Endothelial cell of umbilical vein (primary cell): ENCODE measurements around the gene BMPR1B. TPM values are rescaled to one million over a fixed set of nuclear protein-coding genes. Genes with fewer than 3 reads are reported as not detected.

Experiments
- BruUV-seq: library from RNA; stranded (reverse); fragments of 400-500 nt; replicated peaks from 2 replicates; lab custom pipeline; 2021; lab: Mats Ljungman, UMichigan
- CTCF ChIA-PET: fragments of 300-600, 350-600 bp; sonication (Branson Sonifier 250); formaldehyde crosslinking; loops from one replicate; lab custom pipeline; 2021; ENCODE audit warnings: antibody characterized with exemption, inconsistent platforms; lab: Charles Lee
- POLR2A ChIA-PET: fragments of 300-600, 350-600 bp; sonication (Branson Sonifier 250); formaldehyde crosslinking; loops from one replicate; lab custom pipeline; 2021; ENCODE audit warnings: antibody characterized with exemption, inconsistent platforms; lab: Charles Lee
- DNase-seq: peaks from one replicate; pipeline ENCODE4 v3.0.0-alpha.2; 2011; ENCODE audit warnings: low read depth, low spot score
- FAIRE-seq: peaks from 2 replicates; lab custom pipeline; 2011; peaks lifted over from hg19 to GRCh38; lab: Jason Lieb, UNC
- H2AFZ ChIP-seq: 2 replicates; pipeline ENCODE4 v1.6.0; 2012; ENCODE audit warnings: low read depth, low read length, control low read depth, inconsistent platforms
- H3K27ac ChIP-seq: 2 replicates; pipeline ENCODE4 v1.5.1; 2011; ENCODE audit warnings: low read depth, mild to moderate bottlenecking, control low read depth, low read length, moderate library complexity; ENCODE audit not compliant: insufficient read depth
- H3K27me3 ChIP-seq, 2 experiments: 2 replicates each; pipeline versions ENCODE4 v1.6.0 to v1.6.1; 2011; ENCODE audit warnings: low read length in 2 of 2, mixed read lengths in 1 of 2; ENCODE audit not compliant: control insufficient read depth in 2 of 2, insufficient read depth in 2 of 2
- H3K36me3 ChIP-seq, 2 experiments: 2 replicates in 1 of 2; 3 replicates in 1 of 2; pipeline ENCODE4 v1.5.1; 2011; ENCODE audit warnings: low read length in 2 of 2, mild to moderate bottlenecking in 1 of 2, moderate library complexity in 1 of 2; ENCODE audit not compliant: control insufficient read depth in 2 of 2, insufficient read depth in 2 of 2; ENCODE audit errors: extremely low read depth in 1 of 2
- H3K4me1 ChIP-seq: 3 replicates; pipeline ENCODE4 v1.5.1; 2011; ENCODE audit warnings: mild to moderate bottlenecking, low read length; ENCODE audit not compliant: control insufficient read depth, insufficient read depth; ENCODE audit errors: extremely low read depth
- H3K4me2 ChIP-seq: 2 replicates; pipeline ENCODE4 v1.6.1; 2011; ENCODE audit warnings: low read length, control low read depth, mixed read lengths; ENCODE audit not compliant: insufficient read depth
- H3K4me3 ChIP-seq, 3 experiments: fragments of 200-600 bp in 1 of 3; sonication (generic), shearing (Covaris generic) in 1 of 3; replicated peaks in 1 of 3; 2 replicates each; pipeline ENCODE4 v1.5.1; 2011 to 2016; ENCODE audit warnings: control low read depth in 3 of 3, low read length in 3 of 3, mild to moderate bottlenecking in 2 of 3, inconsistent platforms in 1 of 3, low read depth in 1 of 3, moderate library complexity in 1 of 3; ENCODE audit not compliant: insufficient read depth in 1 of 3
- H3K79me2 ChIP-seq: 2 replicates; pipeline ENCODE4 v1.6.0; 2012; ENCODE audit warnings: low read length, inconsistent platforms; ENCODE audit not compliant: control insufficient read depth, insufficient read depth
- H3K9ac ChIP-seq: replicated peaks from 2 replicates; pipeline ENCODE3; 2011; ENCODE audit warnings: low read length, control low read depth; ENCODE audit not compliant: insufficient read depth; ENCODE audit errors: extremely low read depth
- H3K9me1 ChIP-seq: replicated peaks from 3 replicates; pipeline ENCODE4 v1.6.0; 2011; ENCODE audit warnings: mild to moderate bottlenecking, low read length; ENCODE audit not compliant: control insufficient read depth, insufficient read depth; ENCODE audit errors: extremely low read depth
- H3K9me3 ChIP-seq: replicated peaks from 2 replicates; pipeline ENCODE4 v1.5.1; 2012; ENCODE audit warnings: low read length, inconsistent platforms; ENCODE audit not compliant: control insufficient read depth, insufficient read depth
- H4K20me1 ChIP-seq: replicated peaks from 2 replicates; pipeline ENCODE3; 2011; ENCODE audit warnings: mild to moderate bottlenecking, low read length; ENCODE audit not compliant: control insufficient read depth, insufficient read depth; ENCODE audit errors: extremely low read depth
- CTCF ChIP-seq, 2 donors: IDR thresholded peaks; 1 replicate in 1 of 2; 2 replicates in 1 of 2; pipeline ENCODE4 v1.5.1; 2011; ENCODE audit warnings: low read length in 2 of 2, mild to moderate bottlenecking in 2 of 2, moderate library complexity in 2 of 2, control low read depth in 1 of 2, inconsistent platforms in 1 of 2, low read depth in 1 of 2; ENCODE audit not compliant: insufficient read depth in 1 of 2; ENCODE audit errors: extremely low read depth in 1 of 2
- EZH2 ChIP-seq: IDR thresholded peaks from 2 replicates; pipeline ENCODE4 v1.6.1; 2012; ENCODE audit warnings: borderline replicate concordance, low read depth, mild to moderate bottlenecking, moderate library complexity, low read length, inconsistent platforms; ENCODE audit not compliant: severe bottlenecking
- FOS ChIP-seq: IDR thresholded peaks from 2 replicates; pipeline ENCODE4 v1.6.1; 2011; ENCODE audit warnings: mild to moderate bottlenecking, low read length, moderate library complexity, borderline replicate concordance; ENCODE audit not compliant: insufficient read depth
- GATA2 ChIP-seq: IDR thresholded peaks from 2 replicates; pipeline ENCODE4 v1.7.0; 2011; ENCODE audit warnings: low read depth, mild to moderate bottlenecking, moderate library complexity, mixed read lengths, low read length; ENCODE audit not compliant: insufficient read length, insufficient read depth
- JUN ChIP-seq: IDR thresholded peaks from 2 replicates; pipeline ENCODE4 v1.6.1; 2011; ENCODE audit warnings: borderline replicate concordance, low read depth; ENCODE audit not compliant: insufficient read length, insufficient read depth
- MAX ChIP-seq: IDR thresholded peaks from 2 replicates; pipeline ENCODE4 v1.6.1; 2011; ENCODE audit not compliant: insufficient read depth, insufficient read length
- MYC ChIP-seq: IDR thresholded peaks from one replicate; pipeline ENCODE4 v1.6.1; 2011; ENCODE audit warnings: mild to moderate bottlenecking, low read depth, low read length
- POLR2A ChIP-seq: IDR thresholded peaks from 2 replicates; pipeline ENCODE4 v1.6.1; 2012; ENCODE audit warnings: low read depth, mild to moderate bottlenecking, control low read depth, low read length
- POLR2AphosphoS5 ChIP-seq: IDR thresholded peaks from 2 replicates; pipeline ENCODE4 v1.6.1; 2012; ENCODE audit warnings: low read depth, mild to moderate bottlenecking, control low read depth, low read length, moderate library complexity; ENCODE audit not compliant: insufficient read depth
- dilution Hi-C: fragments of 300-500 bp; cut with MboI; formaldehyde crosslinking; loops from one replicate; pipeline ENCODE4 v1.15.0; 2019; ENCODE audit warnings: low sequenced_read_pairs; ENCODE audit not compliant: extremely low pct_ligation_motif_present
- intact Hi-C: fragments of 100-400 bp; cut with micrococcal nuclease; formaldehyde crosslinking; loops from one replicate; pipeline ENCODE4 v1.10.0; 2022
- polyA plus RNA-seq, 4 experiments: library from polyadenylated mRNA; depleted of rRNA in 3 of 4; stranded (reverse) in 3 of 4; unstranded in 1 of 4; fragments of >200 nt; gene quantifications; 2 replicates each; pipeline versions ENCODE4 v1.2.1 to v1.2.3, GENCODE V29; 2011 to 2012; ENCODE audit warnings: missing spikeins in 1 of 4
- total RNA-seq: library from RNA; stranded (reverse); gene quantifications from 2 replicates; pipeline ENCODE4 v1.2.3, GENCODE V29; 2021

Gene BMPR1B
- total and polyA plus RNA-seq, 2 donors (not counting 3 experiments of a cell fraction or from before 2014, with no cell fraction given), result 0.28 to 2.1 TPM

GRCh38 chr4:95197353-95197752 is 439.6 kb downstream of the BMPR1B start:
- no peaks in the 10 kb centered on the region for H3K9me3 ChIP-seq
- no peak overlapping the region for H3K4me2 ChIP-seq
- H3K27ac ChIP-seq, result no peak overlapping the region
- dilution Hi-C loops, result no loop called here
- H2AFZ ChIP-seq, result no peak overlapping the region
- no TSS peak for BruUV-seq
- H3K27me3 ChIP-seq, result peaks cover 0 to 3% of the 10 kb centered on the region in 2 experiments
- no peaks in the 10 kb centered on the region for H3K36me3 ChIP-seq
- no peaks in the 10 kb centered on the region for H4K20me1 ChIP-seq
- intact Hi-C loops, result no loop called here
- no peaks in the 10 kb centered on the region for H3K9me1 ChIP-seq
- H3K4me3 ChIP-seq, result no peak overlapping the region
- POLR2A ChIA-PET, result interaction anchor here (0.7 kb wide), 1 partner anchor 9 kb away, joined by 3 read pairs; no protein-coding TSS in a partner anchor
- no peaks in the 10 kb centered on the region for H3K4me1 ChIP-seq
- TF ChIP-seq GATA2 (no peak), JUN (no peak), FOS (no peak), EZH2 (no peak), MAX (no peak), POLR2AphosphoS5 (no peak), CTCF (IDR thresholded peaks at IDR 0.05; ENCODE audit: extremely low read depth in 1 of 2, insufficient read depth in 1 of 2, low read depth in 1 of 2, low read length in 2 of 2) (no peak), POLR2A (no peak), MYC (no peak)
- H3K79me2 ChIP-seq, result no peaks in the 10 kb centered on the region
- CTCF ChIA-PET, result no interaction called here
- DNase-seq (no peak), FAIRE-seq (no peak)
- no peak overlapping the region for H3K9ac ChIP-seq
